HUDEP-2 (cell line): Measurements from ENCODE around the gene CEMP1.

Experiments
- DNase-seq, 76 experiments: peaks; one replicate each; lab custom pipeline; 2025; ENCODE audit not compliant: unreplicated experiment in 76 of 76; lab: John Stamatoyannopoulos, UW

CEMP1 gene

DNA sequence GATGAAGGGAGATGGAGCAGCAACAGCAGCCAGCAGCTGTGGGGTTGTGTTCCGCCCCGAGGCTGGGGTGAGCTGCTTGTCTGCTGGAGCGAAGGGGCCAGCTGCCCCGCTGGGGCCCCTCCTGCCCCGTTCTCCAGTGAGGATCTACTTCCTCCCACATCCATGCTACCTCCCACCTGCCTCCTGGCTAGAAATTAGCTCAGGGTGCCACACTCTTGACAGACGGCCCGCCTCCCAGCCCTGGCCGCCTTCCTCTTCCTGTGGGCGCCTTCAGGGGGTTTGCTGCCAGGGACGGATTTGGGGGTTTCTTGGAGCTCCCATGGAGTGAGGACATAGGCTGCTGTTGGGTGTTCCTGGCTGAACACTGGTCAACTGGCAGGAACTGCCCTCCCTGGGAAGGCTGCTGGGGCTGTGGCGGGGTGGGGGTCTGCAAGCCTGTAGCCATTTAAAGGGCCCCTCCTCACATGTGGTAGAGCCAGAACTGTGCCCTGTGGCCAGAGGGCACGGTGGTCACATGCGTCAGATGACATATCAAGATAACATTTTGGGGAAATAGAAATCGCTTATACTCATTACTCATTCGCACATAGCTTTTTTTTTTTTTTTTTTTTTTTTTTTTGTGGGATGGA is 43.2 kb downstream of the CEMP1 start:
- DNase-seq = peak in 6 of 76 experiments; percentile 11 to 43 (median 26)

DNA sequence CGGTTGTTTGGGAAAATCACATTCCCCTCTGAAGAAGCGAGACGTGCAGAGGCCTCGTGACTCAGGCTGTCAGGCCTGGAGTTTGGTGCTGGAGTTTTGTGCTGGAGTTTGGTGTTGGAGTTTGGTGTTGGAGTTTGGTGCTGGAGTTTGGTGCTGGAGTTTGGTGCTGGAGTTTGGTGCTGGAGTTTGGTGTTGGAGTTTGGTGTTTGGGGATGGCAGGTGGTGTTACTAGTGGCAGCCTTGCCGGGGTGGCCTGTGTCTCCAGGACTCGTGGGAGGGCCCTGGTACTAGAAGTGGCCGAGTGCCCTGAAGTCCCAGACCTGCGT is 43.7 kb downstream of the CEMP1 start:
- DNase-seq = no peak

DNA sequence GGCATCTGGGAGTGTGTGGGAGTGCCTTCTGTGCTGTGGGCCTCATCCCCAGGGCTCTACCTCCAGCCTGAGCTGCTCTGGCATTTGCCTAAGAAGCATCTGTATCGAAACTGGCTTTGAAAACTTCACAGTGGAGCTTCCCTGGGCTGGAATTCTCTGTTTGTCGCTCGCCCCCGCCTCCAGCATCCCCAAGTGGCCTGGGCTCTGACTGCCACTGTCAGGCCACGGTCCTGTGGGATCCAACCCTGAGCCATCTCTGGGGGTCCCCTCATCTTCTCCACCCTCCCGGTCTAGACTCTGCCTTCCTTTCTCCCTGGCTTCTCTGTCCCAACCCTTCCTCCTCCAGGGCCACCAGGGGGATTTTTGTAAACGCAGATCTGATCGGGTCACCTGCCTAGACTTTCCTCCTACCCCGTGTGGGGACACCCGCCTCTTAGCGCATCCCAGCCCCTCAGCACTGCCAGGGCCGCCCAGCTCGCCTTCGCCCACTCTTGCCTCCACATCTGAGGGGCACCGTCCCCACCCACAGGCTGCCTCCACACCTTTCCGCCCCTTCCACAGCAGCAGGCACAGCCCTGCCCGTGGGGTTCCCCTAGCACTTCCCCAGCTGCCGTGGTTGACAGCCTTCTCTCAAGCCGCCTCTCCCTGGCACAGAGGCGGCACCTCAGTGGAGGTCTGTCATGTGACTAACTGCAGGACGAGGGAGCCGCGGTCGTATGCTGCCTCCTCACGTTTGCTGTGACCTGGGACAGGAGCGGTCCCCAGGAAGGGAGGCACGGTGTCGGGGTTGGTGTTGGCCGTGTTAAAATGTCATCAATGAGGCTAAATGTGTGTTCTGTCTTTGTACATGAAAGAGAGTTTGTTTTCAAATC is 44.3 kb downstream of the CEMP1 start:
- peak in 64 of 76 experiments; percentile 20 to 75 (median 56) for DNase-seq

DNA sequence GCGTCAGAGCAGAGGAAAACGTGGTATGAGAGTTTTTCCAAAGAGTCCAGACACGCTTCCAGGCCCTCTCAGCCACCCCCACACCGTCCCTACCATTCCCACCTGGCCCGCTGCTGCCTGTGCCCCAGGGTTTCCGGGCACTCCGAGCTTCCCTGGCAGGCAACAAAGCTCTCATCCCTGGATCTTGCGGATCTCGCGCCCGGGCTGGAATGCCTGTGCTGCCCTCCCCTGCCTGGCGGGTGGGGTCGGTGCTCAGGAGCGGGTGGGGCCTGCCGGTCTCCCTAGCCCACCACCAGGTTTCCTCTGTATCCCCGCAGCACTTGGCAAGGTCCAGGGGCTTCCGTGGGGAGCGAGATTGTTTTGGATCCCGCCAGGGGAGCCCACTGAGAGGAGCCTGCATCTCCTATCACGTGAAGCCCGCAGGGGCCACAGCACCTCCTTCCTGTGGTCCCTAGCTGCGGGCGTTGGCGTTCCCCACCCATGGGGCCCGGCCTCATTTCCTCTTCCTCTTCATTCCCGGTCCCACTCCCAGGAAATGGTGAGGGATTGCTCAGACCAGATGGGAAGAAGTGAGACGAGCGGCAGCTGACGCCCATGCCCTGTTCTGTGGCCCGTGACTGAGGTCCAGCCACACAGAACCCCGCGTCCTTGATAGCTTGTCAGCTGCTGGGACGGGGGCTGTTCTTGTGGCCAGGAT is 45.2 kb downstream of the CEMP1 start:
- no peak for DNase-seq

DNA sequence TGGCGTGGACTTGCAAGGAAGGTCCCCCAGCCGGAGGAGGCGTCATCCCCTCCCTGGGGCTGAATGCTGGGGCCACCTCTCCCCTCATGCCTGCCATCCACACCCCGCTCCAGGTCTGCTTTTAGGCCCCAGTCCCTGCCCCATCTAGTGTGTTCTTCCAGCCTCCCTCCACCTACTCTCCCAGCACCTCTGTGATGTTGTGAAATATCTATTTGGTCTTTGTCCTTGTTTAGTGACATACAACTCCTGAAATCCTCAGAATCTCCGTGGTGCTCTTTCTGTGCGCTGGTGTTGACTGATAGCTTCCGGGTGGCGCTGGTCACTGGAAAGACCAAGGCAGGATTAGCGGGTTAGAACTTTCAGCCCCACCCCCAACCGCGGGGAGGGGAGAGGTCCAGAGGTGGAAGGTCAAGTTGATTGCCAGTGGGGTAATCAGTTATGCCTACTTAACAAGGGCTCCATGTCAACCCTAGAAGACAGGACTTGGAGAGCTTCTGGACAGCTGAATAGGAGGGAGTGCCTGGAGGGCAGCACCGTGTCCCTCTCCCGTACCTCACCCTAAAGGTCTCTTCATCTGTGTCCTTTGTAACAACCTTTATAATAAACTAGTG is 46.2 kb downstream of the CEMP1 start:
- no peak for DNase-seq

GRCh38 chr16:2483939-2484897 is 47.0 kb downstream of the CEMP1 start:
- DNase-seq = peak in 10 of 76 experiments; percentile 11 to 58 (median 38)

GRCh38 chr16:2482708-2483534 is 48.3 kb downstream of the CEMP1 start:
- DNase-seq = no peak

DNA sequence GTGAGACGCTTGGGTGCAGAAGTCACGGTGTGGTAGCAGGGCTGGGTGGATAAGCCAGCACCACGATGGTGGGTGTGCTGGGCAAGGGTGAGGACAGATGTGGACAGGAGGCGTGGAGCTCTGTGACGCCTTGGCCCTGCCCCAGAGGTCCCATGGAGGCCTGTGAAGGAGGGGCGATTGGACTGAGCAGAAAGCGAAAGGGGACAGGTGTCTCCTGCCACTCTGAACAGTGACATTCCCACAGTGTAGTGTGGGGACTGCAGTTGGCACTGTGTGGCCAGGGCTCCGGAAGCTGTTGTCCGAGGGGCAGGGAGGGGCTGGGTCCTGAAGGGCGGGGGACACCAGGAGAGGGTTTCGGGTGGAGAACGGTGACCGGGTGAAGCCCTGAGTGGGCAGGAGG is 49.0 kb downstream of the CEMP1 start:
- no peak for DNase-seq

DNA sequence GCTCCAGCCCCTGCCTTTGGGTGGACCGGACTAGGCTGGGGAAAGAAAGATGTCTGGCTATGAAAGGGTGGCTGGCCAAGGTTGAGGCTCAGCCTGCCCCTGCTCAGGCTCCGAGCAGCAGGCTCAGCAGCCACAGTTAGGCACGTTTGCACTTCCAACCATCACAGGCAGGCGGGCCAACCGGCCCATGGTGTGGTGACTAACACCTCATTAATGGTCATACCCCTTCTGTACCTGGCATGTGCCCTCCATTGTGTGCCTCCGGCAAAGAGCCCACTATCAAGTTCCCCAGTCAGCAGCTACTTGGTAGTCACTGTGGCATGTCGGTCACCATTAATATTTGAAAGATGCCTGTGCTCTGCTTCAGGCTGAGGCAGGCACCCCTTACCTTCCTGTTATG is 49.5 kb downstream of the CEMP1 start:
- DNase-seq = no peak

DNA sequence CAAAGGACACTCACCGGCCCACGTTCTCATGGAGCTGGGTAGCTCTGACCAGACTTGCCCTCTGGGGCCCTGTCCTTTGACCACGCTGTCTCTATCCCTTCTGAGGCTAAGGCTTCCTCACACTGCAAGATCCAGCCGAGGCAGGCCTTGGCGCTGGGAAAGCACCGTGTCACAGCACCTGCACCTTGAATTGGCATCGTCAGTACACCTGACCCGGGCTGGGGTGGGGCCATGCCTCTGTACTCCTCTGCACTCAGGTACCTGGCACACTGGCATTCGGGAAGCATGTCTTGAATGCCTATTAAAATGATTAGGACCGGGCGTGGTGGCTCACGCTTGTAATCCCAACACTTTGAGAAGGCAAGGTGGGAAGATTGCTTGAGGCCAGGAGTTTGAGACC is 50.3 kb downstream of the CEMP1 start:
- no peak for DNase-seq
